Measurements from ENCODE around the gene DCAF8.

DNA sequence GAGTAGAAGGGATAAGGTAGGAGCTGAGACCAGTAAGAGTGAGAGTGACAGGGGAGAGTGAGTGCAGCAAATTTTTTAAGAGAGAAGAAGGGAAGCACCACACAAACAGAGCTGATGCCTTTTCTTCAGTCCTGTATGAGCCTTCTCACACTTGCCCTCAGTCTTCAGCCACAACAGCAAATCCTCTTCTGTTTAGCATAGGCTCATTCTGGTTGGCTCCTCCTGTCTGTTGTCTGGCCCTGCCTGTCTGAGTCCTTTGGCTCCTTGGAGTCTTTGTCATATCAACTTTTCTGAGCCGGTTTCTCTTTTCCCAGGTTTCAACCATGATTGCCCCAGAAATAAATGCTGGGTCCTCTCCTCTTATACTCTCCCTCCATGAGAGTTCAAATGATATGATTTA lies 84.7 kb downstream of the DCAF8 start:
- TF ChIP-seq CTCF (IDR thresholded peaks at IDR 0.05) (no peak), ZNF317 (CRISPR knock-in tag; IDR thresholded peaks at IDR 0.05; ENCODE audit: borderline replicate concordance, low read depth) (no peak), FOXJ3 (CRISPR knock-in tag; IDR thresholded peaks at IDR 0.05; ENCODE audit: borderline replicate concordance) (no peak), NFATC4 (CRISPR knock-in tag; IDR thresholded peaks at IDR 0.05) (no peak), GABPB1 (CRISPR knock-in tag; IDR thresholded peaks at IDR 0.05) (no peak), JUN (CRISPR knock-in tag; IDR thresholded peaks at IDR 0.05) (no peak), PRDM15 (CRISPR knock-in tag; IDR thresholded peaks at IDR 0.05) (no peak)
- TF ChIP-seq, protein P1, sequence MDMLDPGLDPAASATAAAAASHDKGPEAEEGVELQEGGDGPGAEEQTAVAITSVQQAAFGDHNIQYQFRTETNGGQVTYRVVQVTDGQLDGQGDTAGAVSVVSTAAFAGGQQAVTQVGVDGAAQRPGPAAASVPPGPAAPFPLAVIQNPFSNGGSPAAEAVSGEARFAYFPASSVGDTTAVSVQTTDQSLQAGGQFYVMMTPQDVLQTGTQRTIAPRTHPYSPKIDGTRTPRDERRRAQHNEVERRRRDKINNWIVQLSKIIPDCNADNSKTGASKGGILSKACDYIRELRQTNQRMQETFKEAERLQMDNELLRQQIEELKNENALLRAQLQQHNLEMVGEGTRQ (CRISPR knock-in tag; IDR thresholded peaks at IDR 0.05) = no peak

All from WTC11 (cell line).